Measurements from ENCODE around the gene ACOXL.
A peak's percentile ranks its signal among the peaks of the same experiment; 100 is the strongest.

Gene ACOXL

GRCh38 chr2:110858993-110859701, 126.8 kb downstream of the ACOXL start:
- no peak for DNase-seq

- no peak for DNase-seq
Observed at GRCh38 chr2:110860630-110861029, 128.3 kb downstream of the ACOXL start.

- DNase-seq, result no peak
Observed at GRCh38 chr2:110861616-110862260, 129.4 kb downstream of the ACOXL start.

- no peak for DNase-seq
Observed at GRCh38 chr2:110863726-110864125, 131.4 kb downstream of the ACOXL start.

- DNase-seq, result no peak
Observed at GRCh38 chr2:110864176-110864575, 131.8 kb downstream of the ACOXL start.

GRCh38 chr2:110864731-110865130, 132.4 kb downstream of the ACOXL start:
- no peak for DNase-seq

GRCh38 chr2:110865188-110865587, 132.8 kb downstream of the ACOXL start:
- DNase-seq, result no peak

GRCh38 chr2:110866045-110866444, 133.7 kb downstream of the ACOXL start:
- DNase-seq, result no peak

GRCh38 chr2:110866466-110866865, 134.1 kb downstream of the ACOXL start:
- no peak for DNase-seq

GRCh38 chr2:110867078-110867477, 134.7 kb downstream of the ACOXL start:
- no peak for DNase-seq

GRCh38 chr2:110868971-110869370, 136.6 kb downstream of the ACOXL start:
- no peak for DNase-seq

GRCh38 chr2:110869472-110870446, 137.4 kb downstream of the ACOXL start:
- no peak for DNase-seq

- no peak for DNase-seq
Observed at GRCh38 chr2:110870545-110870944, 138.2 kb downstream of the ACOXL start.

GRCh38 chr2:110871637-110872036, 139.3 kb downstream of the ACOXL start:
- DNase-seq, result no peak

GRCh38 chr2:110872521-110872920, 140.1 kb downstream of the ACOXL start:
- DNase-seq, result no peak

- no peak for DNase-seq
Observed at GRCh38 chr2:110873056-110873502, 140.7 kb downstream of the ACOXL start.

- DNase-seq, result no peak
Observed at GRCh38 chr2:110873597-110874452, 141.5 kb downstream of the ACOXL start.

GRCh38 chr2:110874453-110875383, 142.3 kb downstream of the ACOXL start:
- peak; percentile 15 for DNase-seq

- no peak for DNase-seq
Observed at GRCh38 chr2:110875384-110875725, 143.0 kb downstream of the ACOXL start.

GRCh38 chr2:110876167-110876999, 144.0 kb downstream of the ACOXL start:
- DNase-seq, result peak; percentile 22

Data from hematopoietic multipotent progenitor cell treated with erythropoietin and hydrocortisone succinate and interleukin-3 and kit ligand, for 6 days (in vitro differentiated cells).